Ascending aorta (tissue), 2 donors: ENCODE results near the gene SUPT4H1. TPM values are rescaled to one million over a fixed set of nuclear protein-coding genes. Genes with fewer than 3 reads are reported as not detected.

Experiments used
- DNase-seq, 2 donors: peaks; one replicate each; pipeline ENCODE4 v3.0.0-alpha.2; 2019; ENCODE audit warnings: low spot score in 2 of 2
- H3K27ac ChIP-seq, 2 donors: fragments of 200-600 bp; sonication (generic); one replicate each; pipeline ENCODE4 v1.5.1; 2016 to 2017; ENCODE audit warnings: mild to moderate bottlenecking in 1 of 2
- H3K27me3 ChIP-seq: fragments of 200-600 bp; sonication (generic); one replicate; pipeline ENCODE4 v1.5.1; 2017
- H3K36me3 ChIP-seq, 2 donors: fragments of 200-600 bp; sonication (generic); one replicate each; pipeline ENCODE4 v1.5.1; 2016
- H3K4me1 ChIP-seq, 2 donors: fragments of 200-600 bp; sonication (generic); one replicate each; pipeline ENCODE4 v1.5.1; 2016 to 2017; ENCODE audit warnings: mild to moderate bottlenecking in 1 of 2
- H3K4me3 ChIP-seq, 2 donors: fragments of 200-600 bp; sonication (generic); one replicate each; pipeline ENCODE4 v1.5.1; 2016 to 2017; ENCODE audit warnings: mild to moderate bottlenecking in 1 of 2
- H3K9me3 ChIP-seq, 2 donors: fragments of 200-600 bp; sonication (generic); one replicate each; pipeline ENCODE4 v1.5.1; 2016
- intact Hi-C: fragments of 100-400 bp; cut with DNase I; formaldehyde crosslinking; loops from one replicate; pipeline ENCODE4 v1.15.1; 2023
- total RNA-seq: library from RNA; depleted of rRNA; stranded (reverse); fragments of >200 nt; gene quantifications from one replicate; pipeline ENCODE4 v1.1.0, GENCODE V29; 2016
- TF ChIP-seq, protein P1 (sequence below), 3 experiments: fragments of 200-600 bp in 2 of 3; fragments of 450-650 bp in 1 of 3; sonication (generic) in 2 of 3; IDR thresholded peaks; one replicate each; pipeline ENCODE4 v1.5.1; 2016 to 2019; ENCODE audit warnings: antibody characterized with exemption in 3 of 3, mild to moderate bottlenecking in 1 of 3, moderate library complexity in 1 of 3

The SUPT4H1 gene
- total RNA-seq, 1 donor from 2014 or later, result 18.0 TPM

DNA sequence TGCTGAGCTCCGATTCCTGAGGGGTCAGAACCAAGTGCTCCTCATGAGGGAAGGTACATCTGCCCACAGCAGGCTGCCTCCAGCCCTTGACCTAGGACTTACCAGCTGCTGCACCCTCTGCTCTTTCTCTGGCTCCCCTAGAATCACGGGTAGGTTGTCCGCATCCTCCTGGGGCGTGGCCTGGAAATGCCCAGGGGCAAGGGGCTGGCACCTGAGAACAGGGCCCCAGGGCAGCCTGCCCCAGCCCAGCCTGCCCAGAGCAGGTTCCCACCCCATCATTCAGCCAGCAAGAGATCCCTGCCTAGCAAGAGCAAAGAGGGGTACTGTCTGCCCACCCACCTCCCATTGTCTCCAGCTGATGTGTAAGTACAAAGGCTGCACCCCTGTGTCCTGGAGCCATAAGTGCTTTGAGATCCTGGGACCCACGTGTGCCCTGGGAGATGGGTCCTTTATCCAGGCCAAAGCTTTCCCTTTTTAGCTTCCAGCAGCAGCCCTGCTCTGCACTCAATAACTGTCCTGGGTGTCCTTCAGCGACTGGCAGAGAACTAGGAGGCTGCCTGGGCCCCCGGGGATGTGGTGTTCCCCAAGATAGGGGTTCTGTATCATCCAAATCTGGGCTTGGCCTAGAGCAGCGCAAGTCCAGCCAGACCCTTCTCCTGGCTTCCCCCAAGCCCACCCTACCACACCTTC lies 28.5 kb downstream of the SUPT4H1 start:
- Histone ChIP-seq H3K4me1 (peaks cover 2 to 3% of the 10 kb centered on the region in 2 donors), H3K27me3 (no peaks in the 10 kb centered on the region), H3K27ac (peak overlapping the region; percentile 42 to 61), H3K36me3 (no peaks in the 10 kb centered on the region), H3K9me3 (no peaks in the 10 kb centered on the region), H3K4me3 (peak overlapping the region; percentile 72 to 90)
- intact Hi-C loops, result loop anchor here (1.0 kb wide), 1 partner anchor 29 kb away; the partner anchor contains the start of gene SUPT4H1
- TF ChIP-seq, protein P1, sequence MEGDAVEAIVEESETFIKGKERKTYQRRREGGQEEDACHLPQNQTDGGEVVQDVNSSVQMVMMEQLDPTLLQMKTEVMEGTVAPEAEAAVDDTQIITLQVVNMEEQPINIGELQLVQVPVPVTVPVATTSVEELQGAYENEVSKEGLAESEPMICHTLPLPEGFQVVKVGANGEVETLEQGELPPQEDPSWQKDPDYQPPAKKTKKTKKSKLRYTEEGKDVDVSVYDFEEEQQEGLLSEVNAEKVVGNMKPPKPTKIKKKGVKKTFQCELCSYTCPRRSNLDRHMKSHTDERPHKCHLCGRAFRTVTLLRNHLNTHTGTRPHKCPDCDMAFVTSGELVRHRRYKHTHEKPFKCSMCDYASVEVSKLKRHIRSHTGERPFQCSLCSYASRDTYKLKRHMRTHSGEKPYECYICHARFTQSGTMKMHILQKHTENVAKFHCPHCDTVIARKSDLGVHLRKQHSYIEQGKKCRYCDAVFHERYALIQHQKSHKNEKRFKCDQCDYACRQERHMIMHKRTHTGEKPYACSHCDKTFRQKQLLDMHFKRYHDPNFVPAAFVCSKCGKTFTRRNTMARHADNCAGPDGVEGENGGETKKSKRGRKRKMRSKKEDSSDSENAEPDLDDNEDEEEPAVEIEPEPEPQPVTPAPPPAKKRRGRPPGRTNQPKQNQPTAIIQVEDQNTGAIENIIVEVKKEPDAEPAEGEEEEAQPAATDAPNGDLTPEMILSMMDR (IDR thresholded peaks at IDR 0.05), result no peak
- DNase-seq, result no peak

DNA sequence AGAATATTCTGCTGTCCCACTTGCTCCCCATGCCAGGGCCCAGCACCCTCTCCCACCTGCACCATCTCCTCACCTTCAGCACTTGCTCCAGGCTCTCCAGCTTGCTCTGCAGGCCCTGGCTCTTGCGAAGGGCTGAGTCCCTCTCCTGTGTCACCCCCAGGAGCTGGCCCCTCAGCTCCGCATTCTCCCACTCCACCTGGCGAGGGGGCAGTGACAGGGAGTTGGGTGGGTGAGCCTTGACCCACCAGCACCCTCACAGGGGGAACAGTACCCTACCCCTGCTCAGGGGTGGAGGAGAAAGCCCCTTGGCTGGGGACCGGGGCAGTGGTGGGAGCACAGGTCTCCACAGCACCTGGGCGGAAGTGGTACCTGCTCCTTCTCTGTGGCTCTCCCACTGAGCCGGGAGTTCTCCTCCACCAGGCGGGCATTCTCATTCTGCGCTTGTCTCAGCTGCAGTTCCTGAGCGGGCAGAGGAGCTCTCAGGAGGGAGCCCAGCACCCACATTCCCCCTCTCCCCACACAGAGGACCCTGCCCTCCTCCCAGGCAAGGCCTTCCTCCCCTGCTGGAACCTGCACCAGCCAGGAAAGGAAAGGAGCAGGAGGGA lies 29.3 kb downstream of the SUPT4H1 start:
- DNase-seq, result no peak
- H3K9me3 ChIP-seq, result no peaks in the 10 kb centered on the region
- intact Hi-C loops, result no loop called here
- no peak overlapping the region for H3K4me3 ChIP-seq
- H3K36me3 ChIP-seq, result no peaks in the 10 kb centered on the region
- H3K4me1 ChIP-seq, result peaks cover 2 to 3% of the 10 kb centered on the region in 2 donors
- TF ChIP-seq, protein P1 (IDR thresholded peaks at IDR 0.05), result no peak
- H3K27ac ChIP-seq, result no peak overlapping the region
- no peaks in the 10 kb centered on the region for H3K27me3 ChIP-seq

DNA sequence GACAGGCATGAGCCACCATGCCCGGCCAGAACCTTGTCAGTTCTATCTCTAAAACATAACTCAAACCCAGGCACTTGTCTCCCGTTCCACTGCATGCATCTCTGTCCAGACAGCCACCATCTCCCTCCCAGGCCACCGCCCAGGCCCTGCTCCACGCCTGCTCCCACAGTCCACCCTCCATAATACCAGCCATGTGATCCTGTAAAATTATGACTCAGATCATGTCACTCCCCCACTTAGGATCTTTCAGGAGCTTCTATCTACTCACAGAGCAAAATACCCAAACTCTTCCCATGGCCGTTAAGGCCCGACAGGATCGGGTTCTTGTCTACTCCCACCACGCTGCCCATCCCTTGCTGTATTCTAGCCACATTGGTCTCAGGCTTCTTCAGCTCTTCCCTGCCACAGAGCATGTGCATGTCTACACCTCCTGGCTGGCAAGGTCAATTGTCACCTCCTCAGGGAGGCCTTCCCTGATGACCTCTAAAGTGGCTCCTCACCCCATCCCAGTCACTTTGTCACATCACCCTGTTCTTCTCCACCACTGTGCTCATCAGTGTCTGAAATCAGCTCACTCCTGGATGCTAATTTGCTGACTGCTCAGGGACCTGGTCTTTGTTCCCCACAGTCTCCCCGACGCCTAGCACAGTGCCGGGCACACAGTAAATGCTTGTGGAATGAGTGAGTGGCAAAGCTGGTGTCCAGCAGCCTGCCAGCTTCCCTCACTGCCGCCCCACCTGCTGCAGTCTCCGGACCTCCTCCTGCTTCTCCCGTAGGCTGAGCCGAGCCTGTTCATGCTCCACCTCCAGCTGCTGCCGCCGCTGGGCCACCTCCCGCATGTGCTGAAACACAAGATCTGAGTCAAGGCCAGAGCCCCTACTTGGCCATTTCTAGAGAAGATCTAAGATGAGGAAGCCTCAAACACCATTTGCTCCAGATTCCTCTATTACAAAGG lies 30.2 kb downstream of the SUPT4H1 start:
- Histone ChIP-seq H3K36me3 (no peaks in the 10 kb centered on the region), H3K4me1 (peaks cover 2 to 3% of the 10 kb centered on the region in 2 donors), H3K4me3 (no peak overlapping the region), H3K9me3 (no peaks in the 10 kb centered on the region), H3K27me3 (no peaks in the 10 kb centered on the region), H3K27ac (no peak overlapping the region)
- no peak for DNase-seq
- intact Hi-C loops, result no loop called here
- TF ChIP-seq, protein P1 (IDR thresholded peaks at IDR 0.05), result no peak

DNA sequence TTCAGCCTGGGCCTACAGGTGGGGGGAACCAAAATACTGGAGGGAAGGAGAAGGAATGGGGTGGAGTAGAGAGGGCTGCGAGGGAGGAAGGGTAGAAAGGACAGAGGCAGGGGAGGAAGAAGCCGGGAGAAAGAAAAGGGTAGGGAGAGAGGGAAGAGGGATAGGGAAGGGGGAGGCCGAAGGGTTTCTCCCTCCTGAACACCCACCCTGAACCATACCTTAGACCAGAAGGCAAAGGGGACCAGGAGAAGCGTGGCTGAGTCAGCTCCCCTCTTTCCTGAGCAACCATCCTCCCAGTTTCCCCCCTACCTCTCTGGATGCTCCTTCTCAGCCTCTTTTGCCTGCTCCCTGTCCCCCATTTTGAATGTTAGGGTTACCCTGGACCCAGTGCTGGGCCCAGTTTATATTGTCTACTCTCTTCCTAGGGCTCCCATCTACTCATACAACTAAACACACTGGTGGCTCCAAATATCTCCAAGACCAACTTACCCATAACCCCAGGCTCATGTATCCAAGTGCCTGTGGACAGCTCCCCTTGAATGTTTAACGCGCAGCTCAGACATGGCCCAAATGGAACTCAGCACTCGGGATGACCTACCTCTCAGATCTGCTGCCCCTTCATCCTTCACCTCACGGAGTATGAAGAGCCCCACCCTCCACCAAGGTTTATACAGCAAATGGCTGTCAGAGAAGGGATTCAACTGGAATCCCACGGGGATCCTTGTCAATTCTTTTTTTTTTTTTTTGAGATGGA lies 31.3 kb downstream of the SUPT4H1 start:
- Histone ChIP-seq H3K4me1 (peaks cover 2 to 3% of the 10 kb centered on the region in 2 donors), H3K27ac (no peak overlapping the region), H3K27me3 (no peaks in the 10 kb centered on the region), H3K36me3 (no peaks in the 10 kb centered on the region), H3K4me3 (no peak overlapping the region), H3K9me3 (no peaks in the 10 kb centered on the region)
- intact Hi-C loops, result no loop called here
- TF ChIP-seq, protein P1 (IDR thresholded peaks at IDR 0.05), result no peak
- DNase-seq, result no peak

DNA sequence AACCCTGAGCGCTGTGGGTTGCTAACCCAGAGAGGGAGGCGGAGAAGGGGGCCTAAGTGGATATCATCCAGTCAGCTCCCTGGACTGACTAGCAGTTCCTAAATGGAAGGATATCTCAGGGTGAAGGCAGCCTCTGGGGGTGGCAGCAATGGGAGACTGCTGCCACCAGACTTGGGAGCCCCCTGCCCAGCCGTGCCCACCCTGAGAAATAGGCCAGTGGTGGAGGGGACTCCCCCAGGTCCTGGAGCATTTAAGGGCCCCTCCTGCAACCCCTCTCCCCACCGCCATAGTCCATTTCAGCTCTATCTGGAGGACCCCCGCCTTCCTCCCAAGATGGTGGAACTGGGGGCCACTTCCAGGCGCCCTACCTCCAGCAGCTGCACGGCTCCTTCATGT lies 31.8 kb downstream of the SUPT4H1 start:
- no peaks in the 10 kb centered on the region for H3K36me3 ChIP-seq
- TF ChIP-seq, protein P1 (IDR thresholded peaks at IDR 0.05), result no peak
- no peaks in the 10 kb centered on the region for H3K9me3 ChIP-seq
- peak in 1 of 2 donors; percentile 38 for DNase-seq
- no peak overlapping the region for H3K4me3 ChIP-seq
- intact Hi-C loops, result no loop called here
- peaks cover 2 to 3% of the 10 kb centered on the region in 2 donors for H3K4me1 ChIP-seq
- H3K27me3 ChIP-seq, result no peaks in the 10 kb centered on the region
- no peak overlapping the region for H3K27ac ChIP-seq
